DMS153 (cell line): ENCODE data around the gene WDR45B.
A peak's percentile ranks its signal among the peaks of the same experiment; 100 is the strongest.

Experiments
- DNase-seq: peaks from one replicate; lab custom pipeline; 2025; lab: John Stamatoyannopoulos, UW

WDR45B gene

GRCh38 chr17:82648165-82648668, at the start of gene WDR45B:
TSS of gene WDR45B (minus strand) at chr17:82648444. CDS start at chr17:82648340, 104 bp downstream.
- DNase-seq = peak; percentile 92

- DNase-seq = no peak
These were observed 49.5 kb upstream of the WDR45B start for GRCh38 chr17:82697808-82698064.

- no peak for DNase-seq
These were observed 48.9 kb upstream of the WDR45B start for GRCh38 chr17:82696916-82697807.

- DNase-seq = no peak
These were observed 48.0 kb upstream of the WDR45B start for GRCh38 chr17:82696259-82696658.

DNA sequence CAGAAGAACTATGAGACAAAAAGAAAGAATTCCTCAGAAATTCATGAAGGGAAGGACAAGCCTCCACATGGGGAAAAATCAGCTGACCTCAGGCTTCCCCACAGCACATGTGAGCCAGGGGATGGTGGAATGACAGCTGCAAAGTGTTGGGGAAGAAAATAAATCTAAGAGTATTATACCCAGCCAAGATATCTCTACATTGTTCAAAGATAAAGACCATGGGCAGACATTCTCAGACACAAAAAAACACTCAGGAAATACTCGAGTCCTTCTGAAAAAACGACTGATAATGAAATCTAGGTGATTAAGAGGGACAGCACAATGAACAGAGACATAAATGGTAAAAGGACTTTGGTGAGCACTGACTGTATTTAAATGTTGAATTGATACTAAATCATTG, 46.4 kb upstream of the WDR45B start:
- DNase-seq = no peak

GRCh38 chr17:82693168-82693867, 45.1 kb upstream of the WDR45B start:
- DNase-seq = no peak

DNA sequence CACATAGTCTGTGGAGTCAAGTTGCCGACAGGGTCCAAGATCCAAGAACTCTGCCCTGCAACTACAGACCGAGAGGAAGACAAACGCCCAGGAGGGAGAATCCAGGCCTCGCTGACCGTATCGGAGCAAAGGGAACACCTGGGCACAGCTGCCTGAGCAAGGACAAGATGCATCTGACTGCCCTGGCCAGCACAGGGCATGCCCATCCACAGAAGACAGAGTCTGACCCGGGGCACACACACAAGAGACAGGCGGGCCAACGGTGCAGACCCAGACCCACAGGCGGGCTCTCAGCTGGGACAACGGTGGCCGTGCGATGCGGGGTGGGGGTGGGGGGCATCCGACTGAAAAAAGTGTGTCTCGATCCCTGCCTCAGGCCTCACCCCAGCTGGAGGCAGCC, 44.0 kb upstream of the WDR45B start:
- no peak for DNase-seq

DNA sequence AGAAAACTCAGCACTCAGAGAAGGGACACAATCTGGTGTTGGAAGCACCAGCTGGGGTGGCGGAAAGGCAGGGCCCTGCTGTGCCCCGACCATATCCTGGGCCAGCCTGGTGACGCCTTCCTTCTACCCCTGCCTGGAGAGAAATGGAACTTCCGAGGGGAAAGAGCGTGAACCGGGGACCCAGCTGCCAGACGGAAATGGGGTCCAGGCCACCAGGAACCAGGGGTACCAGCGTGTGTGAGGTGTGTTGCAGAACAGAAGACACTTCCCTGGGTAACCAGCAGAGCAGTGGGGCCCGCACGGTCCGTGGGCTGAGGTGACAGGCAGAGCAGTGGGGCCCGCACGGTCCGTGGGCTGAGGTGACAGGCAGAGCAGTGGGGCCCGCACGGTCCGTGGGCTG, 43.5 kb upstream of the WDR45B start:
- no peak for DNase-seq

DNA sequence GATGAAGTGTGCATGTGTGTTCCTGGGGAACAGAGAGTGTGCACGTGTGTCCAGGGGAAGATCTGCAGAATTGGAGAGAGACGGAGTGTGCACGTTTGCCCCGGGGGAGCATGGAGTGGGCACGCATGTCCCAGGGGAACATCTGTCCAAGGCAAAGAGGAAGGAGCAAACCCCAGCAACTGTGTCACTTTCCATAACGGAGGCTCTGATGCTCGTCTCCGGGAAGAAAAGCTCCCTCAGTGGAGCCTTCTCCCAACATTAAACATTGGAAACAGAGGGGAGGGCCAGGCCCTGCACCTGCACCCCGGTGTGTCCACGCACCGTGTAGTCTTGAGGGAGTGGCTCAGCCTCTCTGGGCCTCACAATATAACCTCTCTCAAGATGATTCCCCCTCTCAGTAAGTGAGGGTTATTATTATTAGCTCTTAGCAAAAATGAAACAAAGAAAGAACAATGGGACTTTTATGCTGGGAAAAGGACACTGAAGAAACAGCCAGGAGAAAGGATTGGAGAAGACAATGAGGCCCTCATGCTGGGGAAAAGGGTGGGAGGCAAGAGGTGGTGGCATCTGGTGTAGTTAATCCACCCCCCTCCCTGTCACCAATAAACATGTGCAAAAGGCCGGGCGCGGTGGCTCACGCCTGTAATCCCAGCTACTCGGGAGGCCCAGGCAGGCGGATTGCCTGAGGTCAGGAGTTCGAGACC, 42.7 kb upstream of the WDR45B start:
- no peak for DNase-seq

DNA sequence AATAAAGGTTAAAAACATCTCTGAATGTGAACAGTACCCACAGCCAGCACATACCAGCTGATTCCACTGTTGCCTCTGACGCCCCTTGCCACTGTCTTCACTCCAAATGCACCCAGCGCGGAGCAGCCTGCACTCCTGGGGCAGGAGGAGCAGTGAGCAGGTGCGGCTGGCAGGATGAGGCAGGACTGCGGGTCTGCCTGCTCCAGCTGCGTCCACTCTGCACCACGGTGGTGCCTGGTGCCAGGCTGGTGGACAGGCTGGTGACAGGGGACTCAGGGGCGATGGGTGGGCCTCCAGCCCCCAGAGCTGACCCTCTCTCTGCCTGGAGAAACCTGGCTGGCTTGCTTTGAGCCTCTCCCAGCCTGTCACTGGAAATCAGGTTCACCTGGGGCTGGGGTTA, 40.8 kb upstream of the WDR45B start:
- DNase-seq = no peak

GRCh38 chr17:82687871-82688270, 39.6 kb upstream of the WDR45B start:
- no peak for DNase-seq

- no peak for DNase-seq
These were observed 39.2 kb upstream of the WDR45B start for GRCh38 chr17:82687375-82687861.

- no peak for DNase-seq
These were observed 38.4 kb upstream of the WDR45B start for GRCh38 chr17:82686366-82687324.

DNA sequence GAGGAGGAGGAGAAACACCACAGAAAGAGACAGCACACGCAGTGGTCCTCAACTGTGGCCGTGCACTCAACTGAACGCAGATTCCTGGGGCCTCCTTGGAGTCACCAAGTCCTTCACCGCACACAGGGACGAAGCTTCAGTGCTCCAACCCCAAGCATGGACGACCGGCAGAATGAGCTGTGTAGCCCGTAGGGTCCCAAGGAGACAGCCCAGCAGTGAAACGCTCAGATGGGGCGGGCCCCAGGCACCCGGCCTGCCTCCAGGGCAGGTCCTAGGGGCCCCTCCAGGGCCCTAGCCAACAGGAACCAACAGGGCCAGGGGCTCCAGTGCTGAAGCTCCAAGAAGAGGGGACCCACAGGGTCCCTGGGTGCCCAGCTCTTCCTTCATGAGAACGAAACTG, 37.0 kb upstream of the WDR45B start:
- no peak for DNase-seq

- no peak for DNase-seq
These were observed 36.1 kb upstream of the WDR45B start for GRCh38 chr17:82684228-82684841.

GRCh38 chr17:82683534-82683933, 35.3 kb upstream of the WDR45B start:
- DNase-seq = no peak

- no peak for DNase-seq
These were observed 33.3 kb upstream of the WDR45B start for GRCh38 chr17:82681547-82681946.

DNA sequence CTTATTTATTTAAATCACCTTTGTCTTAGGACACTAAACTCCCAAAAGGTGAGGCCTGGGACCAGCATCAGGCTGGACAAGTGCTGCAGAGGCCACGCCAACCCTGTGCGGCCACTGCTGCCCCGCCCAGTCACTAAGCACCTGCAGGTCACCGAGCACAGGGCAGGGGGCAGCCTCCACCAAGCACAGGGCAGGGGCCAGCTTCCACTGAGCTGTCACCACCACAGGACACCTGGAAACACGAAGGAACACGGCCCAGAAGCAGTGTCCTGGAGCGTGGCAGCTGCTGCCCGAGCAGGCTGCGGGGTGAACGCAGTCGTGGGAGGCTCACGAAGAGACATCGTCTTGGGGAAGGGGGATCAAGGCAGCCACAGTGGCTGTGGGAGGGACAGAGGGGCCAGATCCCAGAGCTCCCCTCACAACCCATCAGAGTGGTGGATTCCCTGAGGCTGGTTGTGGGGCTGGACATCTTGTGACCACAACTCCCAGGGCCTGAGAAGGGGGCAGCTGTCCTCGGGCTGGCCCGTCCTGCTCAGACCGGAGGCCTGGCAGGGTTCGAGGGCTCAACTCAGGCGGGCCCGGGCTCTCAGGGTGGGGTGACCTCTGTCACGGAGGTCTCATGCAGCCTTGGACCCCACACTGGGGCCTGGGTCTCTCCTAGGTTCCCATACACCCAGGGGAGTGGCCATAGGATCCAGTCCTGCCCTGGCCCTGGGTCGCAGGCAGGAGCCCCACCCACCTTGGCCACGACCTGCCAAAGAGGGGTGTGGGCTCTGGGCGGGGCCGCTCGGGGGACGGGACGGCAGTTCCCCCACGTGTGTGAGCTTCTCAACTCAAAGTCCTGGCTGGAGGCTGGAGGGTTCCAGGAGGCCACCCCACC, 31.6 kb upstream of the WDR45B start:
- no peak for DNase-seq

DNA sequence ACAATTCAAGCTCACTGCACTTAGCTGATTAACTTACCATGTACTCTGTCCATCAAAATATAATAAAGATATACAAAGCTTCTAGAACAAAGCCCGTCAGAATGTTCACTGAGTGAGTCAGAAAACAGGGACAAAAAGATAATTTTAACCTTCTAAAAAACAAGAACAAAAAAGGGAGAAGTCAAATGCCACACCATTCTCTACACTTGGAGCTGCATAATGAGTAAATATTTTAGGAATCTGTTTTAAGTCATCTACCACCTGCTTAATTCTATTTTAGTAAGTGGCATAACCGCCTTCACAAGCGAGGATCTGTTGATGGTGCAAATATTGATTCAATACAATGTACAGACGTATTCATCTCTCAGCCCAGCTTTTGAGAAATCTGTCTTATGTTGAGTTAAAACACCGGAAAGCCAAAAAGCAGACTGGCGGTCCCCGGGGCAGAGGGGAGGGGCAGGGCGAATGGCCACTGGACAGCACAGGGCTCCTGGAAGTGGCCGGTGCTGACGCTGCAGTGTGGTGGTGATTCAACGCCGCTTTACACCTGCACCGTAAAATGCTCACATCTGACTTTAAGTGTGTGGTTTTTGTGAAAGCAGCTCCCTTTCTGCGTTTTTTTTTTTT, 30.1 kb upstream of the WDR45B start:
- DNase-seq = peak; percentile 43
